ENCODE measurements around the gene SYT1.

Gene SYT1

DNA sequence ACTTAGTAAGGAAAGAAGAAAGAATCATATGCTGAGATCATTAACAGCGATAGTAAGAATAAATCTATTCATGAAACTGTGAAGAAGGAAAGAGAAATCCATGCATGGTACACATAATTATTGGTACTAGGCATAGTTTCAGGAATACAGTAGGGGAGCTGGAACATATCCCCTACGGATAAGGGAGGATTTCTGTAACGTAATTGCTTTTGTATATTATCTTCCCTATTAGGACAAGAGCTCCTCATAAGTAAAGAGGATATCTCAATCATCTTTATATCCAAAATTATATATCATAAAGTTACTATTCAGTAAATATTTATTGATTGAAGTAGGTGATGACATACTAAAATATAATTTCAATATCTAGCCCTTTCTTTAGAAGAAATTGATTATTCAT is 22.9 kb downstream of the SYT1 start:
- TF ChIP-seq, protein P1, sequence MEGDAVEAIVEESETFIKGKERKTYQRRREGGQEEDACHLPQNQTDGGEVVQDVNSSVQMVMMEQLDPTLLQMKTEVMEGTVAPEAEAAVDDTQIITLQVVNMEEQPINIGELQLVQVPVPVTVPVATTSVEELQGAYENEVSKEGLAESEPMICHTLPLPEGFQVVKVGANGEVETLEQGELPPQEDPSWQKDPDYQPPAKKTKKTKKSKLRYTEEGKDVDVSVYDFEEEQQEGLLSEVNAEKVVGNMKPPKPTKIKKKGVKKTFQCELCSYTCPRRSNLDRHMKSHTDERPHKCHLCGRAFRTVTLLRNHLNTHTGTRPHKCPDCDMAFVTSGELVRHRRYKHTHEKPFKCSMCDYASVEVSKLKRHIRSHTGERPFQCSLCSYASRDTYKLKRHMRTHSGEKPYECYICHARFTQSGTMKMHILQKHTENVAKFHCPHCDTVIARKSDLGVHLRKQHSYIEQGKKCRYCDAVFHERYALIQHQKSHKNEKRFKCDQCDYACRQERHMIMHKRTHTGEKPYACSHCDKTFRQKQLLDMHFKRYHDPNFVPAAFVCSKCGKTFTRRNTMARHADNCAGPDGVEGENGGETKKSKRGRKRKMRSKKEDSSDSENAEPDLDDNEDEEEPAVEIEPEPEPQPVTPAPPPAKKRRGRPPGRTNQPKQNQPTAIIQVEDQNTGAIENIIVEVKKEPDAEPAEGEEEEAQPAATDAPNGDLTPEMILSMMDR (IDR thresholded peaks at IDR 0.05; ENCODE audit: poor library complexity, severe bottlenecking): no peak
- Histone ChIP-seq H3K27me3 (ENCODE audit: insufficient read depth, poor library complexity, severe bottlenecking) (no peaks in the 10 kb centered on the region), H3K9me3 (ENCODE audit: severe bottlenecking) (no peaks in the 10 kb centered on the region), H3K27ac (ENCODE audit: poor library complexity, severe bottlenecking) (no peak overlapping the region), H3K4me1 (ENCODE audit: insufficient read depth, poor library complexity, severe bottlenecking) (peaks cover 24% of the 10 kb centered on the region), H3K36me3 (ENCODE audit: low read depth) (no peaks in the 10 kb centered on the region), H3K4me3 (ENCODE audit: severe bottlenecking) (no peak overlapping the region)
- DNase-seq (ENCODE audit: low spot score) (no peak), ATAC-seq (ENCODE audit: low read depth) (no peak)

DNA sequence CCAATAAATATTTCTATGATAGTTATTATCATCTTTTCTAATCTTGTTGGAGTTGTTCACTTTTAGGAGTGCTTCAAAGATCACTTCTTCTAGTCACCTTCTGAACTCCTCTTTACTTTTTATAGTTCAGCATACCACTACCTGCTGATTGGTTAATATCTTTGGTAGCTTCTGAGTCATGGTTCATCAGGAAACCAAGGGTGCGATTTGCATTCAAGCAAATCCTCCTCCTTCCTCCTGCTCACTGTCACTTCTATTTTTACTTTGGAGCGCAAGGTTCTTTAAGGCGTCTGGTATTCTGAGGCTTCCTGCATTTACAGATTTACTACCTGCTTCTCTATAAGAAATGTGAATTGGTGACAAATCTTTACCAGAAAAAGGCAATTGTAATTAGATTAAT is 24.0 kb downstream of the SYT1 start:
- DNase-seq (ENCODE audit: low spot score) (no peak), ATAC-seq (ENCODE audit: low read depth) (no peak)
- peaks cover 2% of the 10 kb centered on the region for H3K9me3 ChIP-seq (ENCODE audit: severe bottlenecking)
- no peaks in the 10 kb centered on the region for H3K36me3 ChIP-seq (ENCODE audit: low read depth)
- peaks cover 24% of the 10 kb centered on the region for H3K4me1 ChIP-seq (ENCODE audit: insufficient read depth, poor library complexity, severe bottlenecking)
- no peaks in the 10 kb centered on the region for H3K27me3 ChIP-seq (ENCODE audit: insufficient read depth, poor library complexity, severe bottlenecking)
- TF ChIP-seq, protein P1 (IDR thresholded peaks at IDR 0.05; ENCODE audit: poor library complexity, severe bottlenecking): no peak
- no peak overlapping the region for H3K4me3 ChIP-seq (ENCODE audit: severe bottlenecking)
- no peak overlapping the region for H3K27ac ChIP-seq (ENCODE audit: poor library complexity, severe bottlenecking)

- Histone ChIP-seq H3K4me3 (ENCODE audit: severe bottlenecking) (no peak overlapping the region), H3K4me1 (ENCODE audit: insufficient read depth, poor library complexity, severe bottlenecking) (peaks cover 17% of the 10 kb centered on the region), H3K27ac (ENCODE audit: poor library complexity, severe bottlenecking) (no peak overlapping the region), H3K27me3 (ENCODE audit: insufficient read depth, poor library complexity, severe bottlenecking) (no peaks in the 10 kb centered on the region), H3K9me3 (ENCODE audit: severe bottlenecking) (peaks cover 2% of the 10 kb centered on the region), H3K36me3 (ENCODE audit: low read depth) (no peaks in the 10 kb centered on the region)
- ATAC-seq (ENCODE audit: low read depth) (no peak), DNase-seq (ENCODE audit: low spot score) (no peak)
- TF ChIP-seq, protein P1 (IDR thresholded peaks at IDR 0.05; ENCODE audit: poor library complexity, severe bottlenecking): no peak
Observed at GRCh38 chr12:78891646-78892353, 27.2 kb downstream of the SYT1 start.

DNA sequence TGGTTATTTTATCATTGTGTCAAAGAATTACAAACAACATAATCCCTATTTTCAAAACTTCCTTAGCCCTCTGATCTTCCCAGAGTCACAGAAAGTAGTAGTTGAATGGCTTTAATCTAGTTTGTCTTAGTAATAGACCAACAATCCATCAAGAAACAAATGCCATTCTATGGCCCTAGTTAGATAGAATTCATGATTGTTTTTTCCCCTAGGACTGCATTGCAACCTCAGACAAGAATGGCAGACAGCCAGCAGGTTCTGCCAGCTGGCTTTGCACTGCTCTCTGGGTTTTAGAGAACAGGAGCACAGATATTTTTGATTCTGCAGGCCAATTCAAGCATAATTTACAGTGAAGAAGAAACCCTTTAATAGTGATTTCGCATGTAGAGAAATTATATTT is 33.8 kb downstream of the SYT1 start:
- Histone ChIP-seq H3K4me1 (ENCODE audit: insufficient read depth, poor library complexity, severe bottlenecking) (no peaks in the 10 kb centered on the region), H3K36me3 (ENCODE audit: low read depth) (no peaks in the 10 kb centered on the region), H3K9me3 (ENCODE audit: severe bottlenecking) (peaks cover 1% of the 10 kb centered on the region), H3K27me3 (ENCODE audit: insufficient read depth, poor library complexity, severe bottlenecking) (no peaks in the 10 kb centered on the region), H3K27ac (ENCODE audit: poor library complexity, severe bottlenecking) (no peak overlapping the region), H3K4me3 (ENCODE audit: severe bottlenecking) (no peak overlapping the region)
- DNase-seq (ENCODE audit: low spot score) (no peak), ATAC-seq (ENCODE audit: low read depth) (no peak)
- TF ChIP-seq, protein P1 (IDR thresholded peaks at IDR 0.05; ENCODE audit: poor library complexity, severe bottlenecking): no peak

DNA sequence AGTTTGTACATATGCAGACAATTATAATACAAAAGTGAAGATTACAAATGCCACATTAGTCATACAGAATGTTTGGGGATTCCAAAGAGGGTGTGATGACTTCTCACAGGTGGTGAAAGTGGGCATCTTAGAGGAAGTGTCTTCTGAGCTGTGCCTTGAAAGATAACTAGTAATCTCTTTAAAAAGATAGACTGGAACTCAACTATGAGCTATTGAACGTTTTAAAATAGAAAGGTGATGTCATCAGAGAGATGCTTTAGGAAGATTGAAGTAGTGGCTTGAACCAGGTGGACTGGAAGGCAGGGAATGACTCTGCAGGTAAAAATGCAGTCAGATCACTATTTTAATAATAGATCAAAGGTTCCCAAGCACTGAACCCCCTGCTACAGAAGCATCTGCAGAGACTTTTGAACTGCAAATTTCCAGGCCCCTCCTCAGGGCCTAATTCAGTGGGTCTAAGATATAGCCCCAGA is 50.3 kb downstream of the SYT1 start:
- Histone ChIP-seq H3K4me3 (ENCODE audit: severe bottlenecking) (no peak overlapping the region), H3K27ac (ENCODE audit: poor library complexity, severe bottlenecking) (no peak overlapping the region), H3K4me1 (ENCODE audit: insufficient read depth, poor library complexity, severe bottlenecking) (peaks cover 14% of the 10 kb centered on the region), H3K9me3 (ENCODE audit: severe bottlenecking) (no peaks in the 10 kb centered on the region), H3K27me3 (ENCODE audit: insufficient read depth, poor library complexity, severe bottlenecking) (no peaks in the 10 kb centered on the region), H3K36me3 (ENCODE audit: low read depth) (no peaks in the 10 kb centered on the region)
- ATAC-seq (ENCODE audit: low read depth): peak; percentile 71
- TF ChIP-seq, protein P1 (IDR thresholded peaks at IDR 0.05; ENCODE audit: poor library complexity, severe bottlenecking): no peak
- no peak for DNase-seq (ENCODE audit: low spot score)

Measured in RWPE2 (cell line).